ENCODE data around the gene SRD5A3. TPM values are rescaled to one million over a fixed set of nuclear protein-coding genes. Genes with fewer than 3 reads are reported as not detected.

The SRD5A3 gene
- total and polyA plus RNA-seq, 9 of the 15 experiments (the other 6 are each of a cell fraction or from before 2014, with no cell fraction given), result 2.5 to 37.0 (median 13.3) TPM

DNA sequence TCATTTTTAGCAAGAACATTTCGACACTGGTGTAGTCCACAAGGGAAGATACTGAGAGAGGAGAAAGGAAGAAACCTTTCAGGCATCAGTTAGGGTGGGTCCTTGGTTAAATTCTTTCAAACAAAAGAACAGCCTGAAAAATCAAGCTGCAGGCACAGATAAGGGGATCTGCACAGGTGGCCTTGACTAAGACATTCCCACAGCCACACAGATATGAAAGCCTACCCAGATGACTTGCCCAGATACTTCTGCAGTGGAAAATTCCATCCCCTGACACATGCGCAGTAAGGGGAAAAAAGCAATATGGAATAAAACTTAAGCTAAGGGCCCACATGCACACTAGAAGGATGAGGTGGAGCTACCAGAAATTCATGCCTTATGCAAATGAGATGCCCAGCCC is 40.8 kb downstream of the SRD5A3 start (continued):
- TF ChIP-seq, protein P1, sequence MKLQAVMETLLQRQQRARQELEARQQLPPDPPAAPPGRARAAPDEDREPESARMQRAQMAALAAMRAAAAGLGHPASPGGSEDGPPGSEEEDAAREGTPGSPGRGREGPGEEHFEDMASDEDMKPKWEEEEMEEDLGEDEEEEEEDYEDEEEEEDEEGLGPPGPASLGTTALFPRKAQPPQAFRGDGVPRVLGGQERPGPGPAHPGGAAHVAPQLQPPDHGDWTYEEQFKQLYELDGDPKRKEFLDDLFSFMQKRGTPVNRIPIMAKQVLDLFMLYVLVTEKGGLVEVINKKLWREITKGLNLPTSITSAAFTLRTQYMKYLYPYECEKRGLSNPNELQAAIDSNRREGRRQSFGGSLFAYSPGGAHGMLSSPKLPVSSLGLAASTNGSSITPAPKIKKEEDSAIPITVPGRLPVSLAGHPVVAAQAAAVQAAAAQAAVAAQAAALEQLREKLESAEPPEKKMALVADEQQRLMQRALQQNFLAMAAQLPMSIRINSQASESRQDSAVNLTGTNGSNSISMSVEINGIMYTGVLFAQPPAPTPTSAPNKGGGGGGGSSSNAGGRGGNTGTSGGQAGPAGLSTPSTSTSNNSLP (IDR thresholded peaks at IDR 0.05; ENCODE audit: borderline replicate concordance, low read depth, low read length), result no peak
- TF ChIP-seq, protein P2, sequence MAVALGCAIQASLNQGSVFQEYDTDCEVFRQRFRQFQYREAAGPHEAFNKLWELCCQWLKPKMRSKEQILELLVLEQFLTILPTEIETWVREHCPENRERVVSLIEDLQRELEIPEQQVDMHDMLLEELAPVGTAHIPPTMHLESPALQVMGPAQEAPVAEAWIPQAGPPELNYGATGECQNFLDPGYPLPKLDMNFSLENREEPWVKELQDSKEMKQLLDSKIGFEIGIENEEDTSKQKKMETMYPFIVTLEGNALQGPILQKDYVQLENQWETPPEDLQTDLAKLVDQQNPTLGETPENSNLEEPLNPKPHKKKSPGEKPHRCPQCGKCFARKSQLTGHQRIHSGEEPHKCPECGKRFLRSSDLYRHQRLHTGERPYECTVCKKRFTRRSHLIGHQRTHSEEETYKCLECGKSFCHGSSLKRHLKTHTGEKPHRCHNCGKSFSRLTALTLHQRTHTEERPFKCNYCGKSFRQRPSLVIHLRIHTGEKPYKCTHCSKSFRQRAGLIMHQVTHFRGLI (CRISPR knock-in tag; IDR thresholded peaks at IDR 0.05), result peak; percentile 82; the same call in 1 of the 2 replicates
- TF ChIP-seq MYC (IDR thresholded peaks at IDR 0.05; ENCODE audit: low read depth, low read length) (peak; percentile 49; the same call in 1 of the 2 replicates), MYC (CRISPR knock-in tag; IDR thresholded peaks at IDR 0.05; ENCODE audit: borderline replicate concordance, low read depth) (no peak), MCM5 (IDR thresholded peaks at IDR 0.05; ENCODE audit: low read depth) (no peak), NFE2 (IDR thresholded peaks at IDR 0.05; ENCODE audit: low read depth) (peak; percentile 81), BCOR (IDR thresholded peaks at IDR 0.05) (peak; percentile 58; the same call in 1 of the 2 replicates), ZNF354B (CRISPR knock-in tag; IDR thresholded peaks at IDR 0.05) (peak; percentile 55; the same call in 1 of the 2 replicates), SAFB2 (IDR thresholded peaks at IDR 0.05; ENCODE audit: borderline replicate concordance, low read depth, low read length, severe bottlenecking) (no peak), ZFPM2 (CRISPR knock-in tag; IDR thresholded peaks at IDR 0.05) (no peak), CBX2 (IDR thresholded peaks at IDR 0.05; ENCODE audit: insufficient read depth, low read length, poor library complexity, severe bottlenecking) (no peak), XRCC5 (IDR thresholded peaks at IDR 0.05; ENCODE audit: low read depth, low read length) (no peak), ZSCAN32 (CRISPR knock-in tag; IDR thresholded peaks at IDR 0.05) (no peak), CBX5 (IDR thresholded peaks at IDR 0.05; ENCODE audit: borderline replicate concordance, low read depth) (no peak), BRF1 (IDR thresholded peaks at IDR 0.05; ENCODE audit: borderline replicate concordance, extremely low read depth, insufficient read length) (no peak), TAL1 (IDR thresholded peaks at IDR 0.05) (peak; percentile 99), BRCA1 (IDR thresholded peaks at IDR 0.05) (no peak), BRCA1 (CRISPR knock-in tag; IDR thresholded peaks at IDR 0.05) (no peak)
- TF ChIP-seq, protein P3, sequence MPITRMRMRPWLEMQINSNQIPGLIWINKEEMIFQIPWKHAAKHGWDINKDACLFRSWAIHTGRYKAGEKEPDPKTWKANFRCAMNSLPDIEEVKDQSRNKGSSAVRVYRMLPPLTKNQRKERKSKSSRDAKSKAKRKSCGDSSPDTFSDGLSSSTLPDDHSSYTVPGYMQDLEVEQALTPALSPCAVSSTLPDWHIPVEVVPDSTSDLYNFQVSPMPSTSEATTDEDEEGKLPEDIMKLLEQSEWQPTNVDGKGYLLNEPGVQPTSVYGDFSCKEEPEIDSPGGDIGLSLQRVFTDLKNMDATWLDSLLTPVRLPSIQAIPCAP (CRISPR knock-in tag; IDR thresholded peaks at IDR 0.05; ENCODE audit: borderline replicate concordance), result no peak
- TF ChIP-seq, protein P4, sequence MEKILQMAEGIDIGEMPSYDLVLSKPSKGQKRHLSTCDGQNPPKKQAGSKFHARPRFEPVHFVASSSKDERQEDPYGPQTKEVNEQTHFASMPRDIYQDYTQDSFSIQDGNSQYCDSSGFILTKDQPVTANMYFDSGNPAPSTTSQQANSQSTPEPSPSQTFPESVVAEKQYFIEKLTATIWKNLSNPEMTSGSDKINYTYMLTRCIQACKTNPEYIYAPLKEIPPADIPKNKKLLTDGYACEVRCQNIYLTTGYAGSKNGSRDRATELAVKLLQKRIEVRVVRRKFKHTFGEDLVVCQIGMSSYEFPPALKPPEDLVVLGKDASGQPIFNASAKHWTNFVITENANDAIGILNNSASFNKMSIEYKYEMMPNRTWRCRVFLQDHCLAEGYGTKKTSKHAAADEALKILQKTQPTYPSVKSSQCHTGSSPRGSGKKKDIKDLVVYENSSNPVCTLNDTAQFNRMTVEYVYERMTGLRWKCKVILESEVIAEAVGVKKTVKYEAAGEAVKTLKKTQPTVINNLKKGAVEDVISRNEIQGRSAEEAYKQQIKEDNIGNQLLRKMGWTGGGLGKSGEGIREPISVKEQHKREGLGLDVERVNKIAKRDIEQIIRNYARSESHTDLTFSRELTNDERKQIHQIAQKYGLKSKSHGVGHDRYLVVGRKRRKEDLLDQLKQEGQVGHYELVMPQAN (IDR thresholded peaks at IDR 0.05; ENCODE audit: borderline replicate concordance), result no peak
